Activated effector memory CD4-positive, alpha-beta T cell treated with anti-CD3 and anti-CD28 coated beads, Interleukin-2, amount 50 U/mL, for 16 hours (primary cell): ENCODE data around the gene CXCL11.
"Not testable (repeated sequence)": the region's sequence is repeated elsewhere in the genome, so short reads cannot be mapped to it uniquely, and the experiment has no call there.

Source experiments
- DNase-seq: peaks from one replicate; pipeline ENCODE4 v3.0.0-alpha.2; 2020

Gene CXCL11

GRCh38 chr4:76035799-76036380, at the start of gene CXCL11:
Gene CXCL11, minus strand, starts transcription at chr4:76036070. Its CDS starts 83 bp downstream, at chr4:76035987.
- DNase-seq: no peak

- no peak for DNase-seq
Measured at GRCh38 chr4:76084542-76084941, 48.7 kb upstream of the CXCL11 start.

GRCh38 chr4:76083386-76083988, 47.6 kb upstream of the CXCL11 start:
- DNase-seq: no peak

GRCh38 chr4:76078033-76078613, 42.3 kb upstream of the CXCL11 start:
- DNase-seq: no peak

- DNase-seq: no peak
Measured at GRCh38 chr4:76074993-76075600, 39.2 kb upstream of the CXCL11 start.

GRCh38 chr4:76074468-76074867, 38.6 kb upstream of the CXCL11 start, which contains the start of gene ART3:
Gene ART3, plus strand, starts transcription at chr4:76074709. Its CDS starts 1,181 bp downstream, at chr4:76075890.
- DNase-seq: no peak

GRCh38 chr4:76072760-76073159, 36.9 kb upstream of the CXCL11 start:
- DNase-seq: no peak

- DNase-seq: peak; percentile 85
Measured at GRCh38 chr4:76067652-76068286, 31.9 kb upstream of the CXCL11 start.

GRCh38 chr4:76066546-76066945, 30.7 kb upstream of the CXCL11 start:
- no peak for DNase-seq

- DNase-seq: no peak
Measured at GRCh38 chr4:76061982-76062381, 26.1 kb upstream of the CXCL11 start.

GRCh38 chr4:76061421-76061820, 25.6 kb upstream of the CXCL11 start:
- DNase-seq: no peak

- DNase-seq: no peak
Measured at GRCh38 chr4:76060506-76060905, 24.6 kb upstream of the CXCL11 start.

GRCh38 chr4:76059750-76060149, 23.9 kb upstream of the CXCL11 start:
- DNase-seq: no peak

GRCh38 chr4:76058888-76059426, 23.1 kb upstream of the CXCL11 start:
- DNase-seq: no peak

- DNase-seq: no peak
Measured at GRCh38 chr4:76058302-76058701, 22.4 kb upstream of the CXCL11 start.

GRCh38 chr4:76055421-76055820, 19.6 kb upstream of the CXCL11 start:
- DNase-seq: no peak

GRCh38 chr4:76055016-76055415, 19.1 kb upstream of the CXCL11 start:
- DNase-seq: no peak

- DNase-seq: no peak
Measured at GRCh38 chr4:76053730-76054129, 17.9 kb upstream of the CXCL11 start.

- DNase-seq: not testable (repeated sequence)
Measured at GRCh38 chr4:76050560-76051050, 14.7 kb upstream of the CXCL11 start.

GRCh38 chr4:76049860-76050416, 14.1 kb upstream of the CXCL11 start:
- DNase-seq: not testable (repeated sequence)

- DNase-seq: not testable (repeated sequence)
Measured at GRCh38 chr4:76044686-76045085, 8.8 kb upstream of the CXCL11 start.

GRCh38 chr4:76043306-76043705, 7.4 kb upstream of the CXCL11 start:
- DNase-seq: not testable (repeated sequence)
